ENCODE results near the gene RETREG2. TPM values are rescaled to one million over a fixed set of nuclear protein-coding genes. Genes with fewer than 3 reads are reported as not detected.

Gene RETREG2
- total RNA-seq, 2 donors from 2014 or later: 78.4 to 81.4 TPM

- H3K4me3 Mint-ChIP-seq: peak within 1 kb of the TSS; percentile 89
- ATAC-seq (peak; percentile 92), DNase-seq (peak; percentile 76 to 82 (median 77))
- no peaks in the 10 kb centered on the region for H3K27me3 Mint-ChIP-seq
- H3K9me3 ChIP-seq (ENCODE audit: control insufficient read depth, low read length, poor library complexity, severe bottlenecking): no peaks in the 10 kb centered on the region
- peak within 1 kb of the TSS; percentile 73 for H3K27ac Mint-ChIP-seq
- H3K4me1 Mint-ChIP-seq: peaks cover 10% of the 10 kb centered on the region
- peaks cover 7% of the 10 kb centered on the region for H3K36me3 Mint-ChIP-seq (ENCODE audit: low read depth)
Measured at GRCh38 chr2:219218732-219219701, 40.9 kb downstream of the RETREG2 start, which contains the start of gene ABCB6. ABCB6 (minus strand) TSS chr2:219218958; CDS start chr2:219218673, 285 bp downstream.

- peak overlapping the region; percentile 62 for H3K4me3 Mint-ChIP-seq
- ATAC-seq: no peak
- no peak overlapping the region for H3K27ac Mint-ChIP-seq
- peaks cover 7% of the 10 kb centered on the region for H3K36me3 Mint-ChIP-seq (ENCODE audit: low read depth)
- H3K9me3 ChIP-seq (ENCODE audit: control insufficient read depth, low read length, poor library complexity, severe bottlenecking): no peaks in the 10 kb centered on the region
- H3K27me3 Mint-ChIP-seq: no peaks in the 10 kb centered on the region
- DNase-seq: no peak
- H3K4me1 Mint-ChIP-seq: peaks cover 12% of the 10 kb centered on the region
Measured at GRCh38 chr2:219219784-219220532, 41.9 kb downstream of the RETREG2 start.

GRCh38 chr2:219220652-219221402 is 42.8 kb downstream of the RETREG2 start:
- no peak overlapping the region for H3K27ac Mint-ChIP-seq
- H3K4me1 Mint-ChIP-seq: peaks cover 16% of the 10 kb centered on the region
- peaks cover 7% of the 10 kb centered on the region for H3K36me3 Mint-ChIP-seq (ENCODE audit: low read depth)

GRCh38 chr2:219221957-219222518 is 44.0 kb downstream of the RETREG2 start:
- DNase-seq: no peak
- H3K27me3 Mint-ChIP-seq: no peaks in the 10 kb centered on the region
- peaks cover 19% of the 10 kb centered on the region for H3K4me1 Mint-ChIP-seq
- H3K27ac Mint-ChIP-seq: no peak overlapping the region
- peaks cover 7% of the 10 kb centered on the region for H3K36me3 Mint-ChIP-seq (ENCODE audit: low read depth)
- ATAC-seq: no peak
- H3K9me3 ChIP-seq (ENCODE audit: control insufficient read depth, low read length, poor library complexity, severe bottlenecking): no peaks in the 10 kb centered on the region
- no peak overlapping the region for H3K4me3 Mint-ChIP-seq

More at GRCh38 chr2:219220652-219221402, 42.8 kb downstream of the RETREG2 start:
- Mint-ChIP-seq H3K4me3 (no peak overlapping the region), H3K27me3 (no peaks in the 10 kb centered on the region)
- DNase-seq (no peak), ATAC-seq (no peak)
- no peaks in the 10 kb centered on the region for H3K9me3 ChIP-seq (ENCODE audit: control insufficient read depth, low read length, poor library complexity, severe bottlenecking)

GRCh38 chr2:219223831-219224610 is 45.9 kb downstream of the RETREG2 start:
- no peak overlapping the region for H3K4me3 Mint-ChIP-seq
- no peaks in the 10 kb centered on the region for H3K27me3 Mint-ChIP-seq
- H3K27ac Mint-ChIP-seq: peak overlapping the region; percentile 54
- no peak for DNase-seq
- peaks cover 7% of the 10 kb centered on the region for H3K36me3 Mint-ChIP-seq (ENCODE audit: low read depth)
- ATAC-seq: no peak
- no peaks in the 10 kb centered on the region for H3K9me3 ChIP-seq (ENCODE audit: control insufficient read depth, low read length, poor library complexity, severe bottlenecking)
- peaks cover 17% of the 10 kb centered on the region for H3K4me1 Mint-ChIP-seq

GRCh38 chr2:219225350-219225749 is 47.3 kb downstream of the RETREG2 start:
- DNase-seq (no peak), ATAC-seq (no peak)
- peaks cover 28% of the 10 kb centered on the region for H3K4me1 Mint-ChIP-seq
- no peaks in the 10 kb centered on the region for H3K27me3 Mint-ChIP-seq
- H3K27ac Mint-ChIP-seq: peak overlapping the region; percentile 43
- H3K36me3 Mint-ChIP-seq (ENCODE audit: low read depth): peaks cover 12% of the 10 kb centered on the region
- no peaks in the 10 kb centered on the region for H3K9me3 ChIP-seq (ENCODE audit: control insufficient read depth, low read length, poor library complexity, severe bottlenecking)
- no peak overlapping the region for H3K4me3 Mint-ChIP-seq

- ATAC-seq (no peak), DNase-seq (no peak)
- Mint-ChIP-seq H3K36me3 (ENCODE audit: low read depth) (peaks cover 8% of the 10 kb centered on the region), H3K4me1 (peaks cover 33% of the 10 kb centered on the region), H3K27me3 (no peaks in the 10 kb centered on the region), H3K27ac (peak overlapping the region; percentile 27), H3K4me3 (peak overlapping the region; percentile 99)
- no peaks in the 10 kb centered on the region for H3K9me3 ChIP-seq (ENCODE audit: control insufficient read depth, low read length, poor library complexity, severe bottlenecking)
Measured at GRCh38 chr2:219228041-219228910, 50.2 kb downstream of the RETREG2 start.

GRCh38 chr2:219228911-219229304 is 50.8 kb downstream of the RETREG2 start:
- Mint-ChIP-seq H3K4me1 (peaks cover 33% of the 10 kb centered on the region), H3K36me3 (ENCODE audit: low read depth) (peaks cover 6% of the 10 kb centered on the region), H3K27me3 (no peaks in the 10 kb centered on the region), H3K4me3 (peak overlapping the region; percentile 99), H3K27ac (peak overlapping the region; percentile 97)
- no peaks in the 10 kb centered on the region for H3K9me3 ChIP-seq (ENCODE audit: control insufficient read depth, low read length, poor library complexity, severe bottlenecking)
- DNase-seq (no peak), ATAC-seq (no peak)

GRCh38 chr2:219229305-219230058 is 51.4 kb downstream of the RETREG2 start, which contains the start of the genes ANKZF1 and ATG9A:
ANKZF1 (plus strand) TSS chr2:219229806; CDS start chr2:219230258, 452 bp downstream.
ATG9A (minus strand) TSS chr2:219229636; CDS start chr2:219228024, 1,612 bp downstream.
- peaks cover 35% of the 10 kb centered on the region for H3K4me1 Mint-ChIP-seq
- peak; percentile 98 for ATAC-seq
- peak within 1 kb of the TSS; percentile 97 for H3K27ac Mint-ChIP-seq
- H3K27me3 Mint-ChIP-seq: no peaks in the 10 kb centered on the region
- peaks cover 9% of the 10 kb centered on the region for H3K36me3 Mint-ChIP-seq (ENCODE audit: low read depth)
- H3K4me3 Mint-ChIP-seq: peak within 1 kb of the TSS; percentile 99
- DNase-seq: peak; percentile 93 to 97 (median 94)
- no peaks in the 10 kb centered on the region for H3K9me3 ChIP-seq (ENCODE audit: control insufficient read depth, low read length, poor library complexity, severe bottlenecking)

GRCh38 chr2:219230059-219230540 is 52.0 kb downstream of the RETREG2 start:
- ATAC-seq (peak; percentile 4), DNase-seq (no peak)
- Mint-ChIP-seq H3K36me3 (ENCODE audit: low read depth) (peaks cover 11% of the 10 kb centered on the region), H3K4me1 (peaks cover 34% of the 10 kb centered on the region), H3K27me3 (no peaks in the 10 kb centered on the region), H3K27ac (peak overlapping the region; percentile 97), H3K4me3 (peak overlapping the region; percentile 99)
- no peaks in the 10 kb centered on the region for H3K9me3 ChIP-seq (ENCODE audit: control insufficient read depth, low read length, poor library complexity, severe bottlenecking)
